K562 (cell line): Measurements from ENCODE around the gene CPNE6. TPM values are rescaled to one million over a fixed set of nuclear protein-coding genes. Genes with fewer than 3 reads are reported as not detected.

Experiments used
- ATAC-seq: fragments of 200-7000 bp; cut with Tn5 transposase; 3 replicates; pipeline ENCODE4 v1.9.1; 2020; ENCODE audit warnings: moderate library complexity
- BruUV-seq: library from RNA; stranded (reverse); fragments of 400-500 nt; replicated peaks from 2 replicates; lab custom pipeline; 2021; lab: Mats Ljungman, UMichigan
- CTCF ChIA-PET: fragments of 300-600 bp; formaldehyde crosslinking; extraction: SDS; loops from one replicate; lab custom pipeline; 2021; ENCODE audit warnings: low intra/inter-chr PET ratio; lab: Yijun Ruan, JAX
- POLR2A ChIA-PET: fragments of 300-600, 350-650 bp; sonication (Branson Sonifier 250); formaldehyde crosslinking; extraction: SDS; loops from one replicate; lab custom pipeline; 2021; ENCODE audit warnings: antibody characterized with exemption, inconsistent platforms; lab: Yijun Ruan, JAX
- DNase-seq, 4 experiments: peaks; one replicate each; pipeline versions ENCODE4 v3.0.0 to v3.0.0-alpha.2; 2011 to 2018; ENCODE audit warnings: low spot score in 3 of 4, mixed read lengths in 3 of 4; ENCODE audit errors: extremely low read depth in 1 of 4
- FAIRE-seq: peaks from 2 replicates; lab custom pipeline; 2011; peaks lifted over from hg19 to GRCh38; lab: Jason Lieb, UNC
- H2AFZ ChIP-seq: 2 replicates; pipeline ENCODE4 v1.6.0; 2011; ENCODE audit warnings: low read depth, low read length, control low read depth, inconsistent platforms
- H3K27ac ChIP-seq: fragments of 200-600 bp; 3 replicates; pipeline ENCODE4 v1.8.0; 2011; ENCODE audit warnings: low read depth, mild to moderate bottlenecking, control low read depth, inconsistent platforms, low read length, moderate library complexity, mixed read lengths; ENCODE audit errors: extremely low read depth
- H3K27me3 ChIP-seq, 2 experiments: fragments of 300-600 bp in 1 of 2; 2 replicates in 1 of 2; 3 replicates in 1 of 2; pipeline versions ENCODE4 v1.6.0 to v1.8.0; 2011; ENCODE audit warnings: inconsistent platforms in 2 of 2, low read length in 2 of 2, mild to moderate bottlenecking in 1 of 2, mixed read lengths in 1 of 2, moderate library complexity in 1 of 2; ENCODE audit not compliant: control insufficient read depth in 2 of 2, insufficient read depth in 2 of 2
- H3K36me3 ChIP-seq: fragments of 300-600 bp; 3 replicates; pipeline ENCODE4 v1.8.0; 2011; ENCODE audit warnings: mild to moderate bottlenecking, low read length, inconsistent platforms; ENCODE audit not compliant: control insufficient read depth, insufficient read depth
- H3K4me1 ChIP-seq, 2 experiments: fragments of 200-600 bp in 1 of 2; replicated peaks in 1 of 2; 2 replicates in 1 of 2; 3 replicates in 1 of 2; pipeline versions ENCODE4 v1.5.1 to v1.8.0; 2011; ENCODE audit warnings: inconsistent platforms in 2 of 2, low read length in 2 of 2, mild to moderate bottlenecking in 1 of 2, mixed read lengths in 1 of 2, moderate library complexity in 1 of 2; ENCODE audit not compliant: control insufficient read depth in 2 of 2, insufficient read depth in 2 of 2
- H3K4me2 ChIP-seq: 2 replicates; pipeline ENCODE4 v1.6.1; 2011; ENCODE audit warnings: low read length, control low read depth, inconsistent platforms, mixed read lengths; ENCODE audit not compliant: insufficient read depth
- H3K4me3 ChIP-seq: fragments of 200-600 bp; sonication (generic), shearing (Covaris generic); 2 replicates; pipeline ENCODE4 v1.5.1; 2016; ENCODE audit warnings: control low read depth, inconsistent platforms
- H3K79me2 ChIP-seq: fragments of 200-600 bp; 3 replicates; pipeline ENCODE4 v1.8.0; 2011; ENCODE audit warnings: low read length, inconsistent platforms; ENCODE audit not compliant: control insufficient read depth, insufficient read depth
- H3K9ac ChIP-seq, 2 experiments: 2 replicates each; pipeline versions ENCODE4 v1.6.0 to v1.6.1; 2011; ENCODE audit warnings: low read depth in 2 of 2, low read length in 2 of 2, control low read depth in 1 of 2, inconsistent platforms in 1 of 2, mild to moderate bottlenecking in 1 of 2, mixed read lengths in 1 of 2; ENCODE audit not compliant: insufficient read depth in 1 of 2
- H3K9me1 ChIP-seq: one replicate; pipeline ENCODE4 v1.6.0; 2011; ENCODE audit warnings: inconsistent platforms, mild to moderate bottlenecking, low read length, moderate library complexity; ENCODE audit not compliant: control insufficient read depth, insufficient read depth
- H3K9me3 ChIP-seq: replicated peaks from 2 replicates; pipeline ENCODE4 v1.5.1; 2011; ENCODE audit warnings: low read depth, low read length, inconsistent platforms; ENCODE audit not compliant: control insufficient read depth, insufficient read depth
- H4K20me1 ChIP-seq: replicated peaks from 2 replicates; pipeline ENCODE4 v1.6.1; 2011; ENCODE audit warnings: low read length, inconsistent platforms, mixed read lengths; ENCODE audit not compliant: control insufficient read depth, insufficient read depth
- DEAF1 ChIP-seq: fragments of 450-650 bp; formaldehyde crosslinking; IDR thresholded peaks from 2 replicates; pipeline ENCODE4 v1.4.0; 2020; ENCODE audit warnings: mild to moderate bottlenecking, moderate library complexity
- EHMT2 ChIP-seq: fragments of 450-650 bp; IDR thresholded peaks from 2 replicates; pipeline ENCODE4 v1.6.1; 2018; ENCODE audit warnings: antibody characterized with exemption
- ELF2 ChIP-seq: fragments of 250-450 bp; sonication (Bioruptor Pico); IDR thresholded peaks from 2 replicates; pipeline ENCODE4 v1.5.0; 2021; ENCODE audit warnings: mild to moderate bottlenecking
- FUS ChIP-seq: fragments of 200-400 bp; formaldehyde crosslinking; optimal IDR thresholded peaks from 2 replicates; pipeline ENCODE3; 2017; ENCODE audit warnings: low read depth, low read length
- GTF3C2 ChIP-seq: IDR thresholded peaks from 3 replicates; pipeline ENCODE4 v1.6.1; 2011; ENCODE audit warnings: borderline replicate concordance, mild to moderate bottlenecking, moderate library complexity; ENCODE audit not compliant: insufficient read length; ENCODE audit errors: extremely low read depth
- HDAC1 ChIP-seq, 2 experiments: fragments of 450-650 bp; IDR thresholded peaks; 2 replicates each; pipeline ENCODE4 v1.6.1; 2016 to 2017; ENCODE audit warnings: inconsistent platforms in 1 of 2, mild to moderate bottlenecking in 1 of 2, moderate library complexity in 1 of 2
- HIVEP1 ChIP-seq: fragments of 250-450 bp; sonication (Bioruptor Pico); IDR thresholded peaks from 2 replicates; pipeline ENCODE4 v1.4.0; 2020; ENCODE audit warnings: mild to moderate bottlenecking
- ID3 ChIP-seq, 2 experiments: fragments of 250-450 bp in 1 of 2; fragments of 450-650 bp in 1 of 2; sonication (Bioruptor Pico) in 1 of 2; IDR thresholded peaks; 2 replicates each; pipeline versions ENCODE4 v1.6.1 to v1.8.0; 2016 to 2021; ENCODE audit warnings: mild to moderate bottlenecking in 2 of 2, moderate library complexity in 2 of 2, missing compliant biosample characterization in 1 of 2, missing genetic modification characterization in 1 of 2
- L3MBTL2 ChIP-seq: fragments of 450-650 bp; IDR thresholded peaks from 2 replicates; pipeline ENCODE4 v1.6.1; 2016; ENCODE audit warnings: mild to moderate bottlenecking, moderate library complexity
- MYBL2 ChIP-seq, 2 experiments: fragments of 450-650 bp in 1 of 2; sonication (generic) in 1 of 2; formaldehyde crosslinking in 1 of 2; IDR thresholded peaks; 2 replicates each; pipeline versions ENCODE4 v1.6.1 to v1.8.1; 2017 to 2022; ENCODE audit warnings: borderline replicate concordance in 1 of 2, inconsistent platforms in 1 of 2, low read depth in 1 of 2, mild to moderate bottlenecking in 1 of 2, missing genetic modification reagents in 1 of 2, moderate library complexity in 1 of 2
- PCBP1 ChIP-seq: fragments of 200-400 bp; formaldehyde crosslinking; IDR thresholded peaks from 2 replicates; pipeline ENCODE4 v1.6.1; 2018; ENCODE audit warnings: mild to moderate bottlenecking, low read depth, low read length; ENCODE audit not compliant: poor library complexity, severe bottlenecking
- POLR2G ChIP-seq: fragments of 200-400 bp; formaldehyde crosslinking; IDR thresholded peaks from 2 replicates; pipeline ENCODE4 v1.6.1; 2017; ENCODE audit warnings: low read depth, mild to moderate bottlenecking, antibody characterized with exemption, low read length, moderate library complexity
- RAD51 ChIP-seq: fragments of 450-650 bp; IDR thresholded peaks from 2 replicates; pipeline ENCODE4 v1.7.1; 2016; ENCODE audit warnings: low read depth, mild to moderate bottlenecking, borderline replicate concordance
- ZNF134 ChIP-seq: fragments of 250-450 bp; sonication (Bioruptor Pico); conservative IDR thresholded peaks from 2 replicates; pipeline ENCODE4 v1.4.0; 2020
- WGBS: fragments of 100-300 bp; shearing (Covaris generic); methylation state at CpG from one replicate; pipeline ENCODE4 v1.1.6; 2016; ENCODE audit warnings: low coverage, mixed read lengths; ENCODE audit not compliant: insufficient coverage; ENCODE audit errors: missing lambda C conversion rate; 5-methylcytosine and 5-hydroxymethylcytosine counted together
- in situ Hi-C: fragments of 300-500 bp; cut with MboI; formaldehyde crosslinking; loops from 4 replicates; pipeline ENCODE4 v1.15.0; 2018; ENCODE audit warnings: inconsistent platforms, mixed read lengths
- intact Hi-C: fragments of 100-400 bp; cut with micrococcal nuclease; formaldehyde crosslinking; loops from 2 replicates; pipeline ENCODE4 v1.14.2; 2022
- polyA plus RNA-seq, 8 experiments: library from polyadenylated mRNA; depleted of rRNA in 4 of 8; stranded (reverse) in 5 of 8; unstranded in 3 of 8; fragments of >200 nt; fragmentation: Nextera tagmentation in 2 of 8; fragmentation: Illumina TruSeq in 1 of 8; extraction: Ambion mirVana in 2 of 8; extraction: Trizol in 1 of 8; gene quantifications; 2 replicates each; pipeline versions ENCODE4 v1.2.1 to v1.2.3, GENCODE V29; 2011 to 2014; ENCODE audit warnings: inconsistent platforms in 1 of 8, missing spikeins in 1 of 8
- total RNA-seq, 7 experiments: library from RNA; depleted of rRNA in 6 of 7; stranded (reverse); fragments of >200 nt in 6 of 7; fragmentation: Illumina TruSeq in 2 of 7; extraction: Trizol in 2 of 7; gene quantifications; 2 replicates each; pipeline versions ENCODE4 v1.2.1 to v1.2.3, GENCODE V29; 2011 to 2021; ENCODE audit warnings: low replicate concordance in 1 of 7

The CPNE6 gene
- total and polyA plus RNA-seq, 9 of the 15 experiments (the other 6 are each of a cell fraction or from before 2014, with no cell fraction given): not detected

GRCh38 chr14:24114532-24115421 lies 43.4 kb downstream of the CPNE6 start, which contains the start of the genes DCAF11 and NRL:
DCAF11 (plus strand) TSS chr14:24114777; CDS start chr14:24115595, 818 bp downstream.
NRL (minus strand) TSS chr14:24114949; CDS start chr14:24082848, 32,101 bp downstream.
- Histone ChIP-seq H3K9ac (peak within 1 kb of the TSS; percentile 89 to 97), H3K4me1 (peaks cover 10% of the 10 kb centered on the region in 2 experiments; a peak in 4 of 5 replicates), H3K36me3 (peaks cover 36% of the 10 kb centered on the region; the same call in 2 of the 3 replicates), H3K27ac (peak within 1 kb of the TSS; percentile 95), H3K9me3 (no peaks in the 10 kb centered on the region), H3K4me3 (peak within 1 kb of the TSS; percentile 51), H3K9me1 (no peaks in the 10 kb centered on the region), H2AFZ (peak within 1 kb of the TSS; percentile 98), H4K20me1 (no peaks in the 10 kb centered on the region), H3K4me2 (peak within 1 kb of the TSS; percentile 94), H3K27me3 (no peaks in the 10 kb centered on the region), H3K79me2 (peaks cover 18% of the 10 kb centered on the region)
- DNase-seq (peak; percentile 88 to 97 (median 93)), ATAC-seq (peak; percentile 91), FAIRE-seq (peak; percentile 100)
- ChIA-PET CTCF (interaction anchor here (0.6 kb wide), 1 partner anchor 313 kb away, joined by 3 read pairs; no protein-coding TSS in a partner anchor), POLR2A (interaction anchor here (0.6 to 5.0 kb wide), 24 partner anchors 7 to 1891 kb away, joined by 3 to 38 read pairs (median 4); partner anchors contain the start of genes CHMP4A, DHRS1, EMC9 and NOP9)
- WGBS: under 1% methylated on average over 52 of the region's 65 CpGs
- BruUV-seq: no TSS peak
- intact Hi-C loops: loop anchor here (2.0 kb wide), 2 partner anchors 20 to 32 kb away; partner anchors contain the start of genes PCK2, PSME2 and RNF31
- in situ Hi-C loops: no loop called here
- TF ChIP-seq FUS: no peak
- no peak for TF ChIP-seq ZNF134 (CRISPR knock-in tag)
- TF ChIP-seq MYBL2 (IDR thresholded peaks at IDR 0.05; ENCODE audit: low read depth): peak; percentile 82
- no peak for TF ChIP-seq MYBL2 (CRISPR knock-in tag; IDR thresholded peaks at IDR 0.05; ENCODE audit: borderline replicate concordance)
- peak; percentile 84 for TF ChIP-seq POLR2G
- peak; percentile 91 for TF ChIP-seq RAD51
- TF ChIP-seq HIVEP1 (CRISPR knock-in tag): no peak
- peak in 1 of 2 experiments; percentile 98; a peak in 2 of 4 replicates for TF ChIP-seq HDAC1 (IDR thresholded peaks at IDR 0.05)
- no peak; the same call in 1 of the 2 replicates for TF ChIP-seq ELF2 (CRISPR knock-in tag)
- TF ChIP-seq PCBP1: no peak
- TF ChIP-seq L3MBTL2: peak; percentile 94
- TF ChIP-seq EHMT2: no peak
- no peak for TF ChIP-seq ID3 (CRISPR knock-in tag; IDR thresholded peaks at IDR 0.05)
- TF ChIP-seq ID3 (tag; IDR thresholded peaks at IDR 0.05): no peak
- TF ChIP-seq DEAF1: no peak
- no peak for TF ChIP-seq GTF3C2
